Fibroblast of the conjunctiva (primary cell): ENCODE measurements around the gene C12orf57.

Experiments
- DNase-seq: peaks from one replicate; pipeline ENCODE4 v3.0.0-alpha.2; 2010; ENCODE audit warnings: low read depth

Gene C12orf57

GRCh38 chr12:6953442-6954315 is 9.9 kb downstream of the C12orf57 start:
- no peak for DNase-seq

DNA sequence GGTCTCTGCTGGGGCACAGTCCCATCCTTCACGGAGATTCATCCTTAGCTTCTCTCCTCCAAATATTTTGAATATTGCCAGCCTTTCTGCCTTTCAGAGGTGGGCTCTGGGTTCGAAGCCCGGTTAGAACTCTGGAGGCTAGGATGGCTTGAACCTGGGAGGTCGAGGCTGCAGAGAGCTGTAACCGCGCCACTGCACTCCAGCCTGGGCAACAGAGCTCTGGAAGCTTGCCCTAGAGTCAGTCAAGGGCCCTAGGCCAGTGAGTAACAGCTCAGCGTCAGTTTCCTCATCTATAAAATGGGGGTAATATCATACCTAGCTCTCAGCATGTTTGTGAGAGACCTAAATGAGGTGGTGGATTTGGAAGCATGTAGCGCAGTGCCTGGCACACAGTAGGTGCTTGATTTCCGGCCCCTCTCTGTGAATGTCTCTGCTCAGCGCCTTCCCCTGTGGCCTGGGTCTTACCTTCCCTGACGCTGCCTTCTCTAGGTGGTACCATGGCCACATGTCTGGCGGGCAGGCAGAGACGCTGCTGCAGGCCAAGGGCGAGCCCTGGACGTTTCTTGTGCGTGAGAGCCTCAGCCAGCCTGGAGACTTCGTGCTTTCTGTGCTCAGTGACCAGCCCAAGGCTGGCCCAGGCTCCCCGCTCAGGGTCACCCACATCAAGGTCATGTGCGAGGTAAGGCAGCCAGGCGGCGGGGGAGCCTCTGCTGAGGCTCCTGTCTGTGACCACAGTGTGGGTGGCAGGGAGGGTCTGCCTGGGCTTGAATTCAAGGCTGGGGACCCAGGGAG is 10.7 kb downstream of the C12orf57 start:
- DNase-seq = no peak

DNA sequence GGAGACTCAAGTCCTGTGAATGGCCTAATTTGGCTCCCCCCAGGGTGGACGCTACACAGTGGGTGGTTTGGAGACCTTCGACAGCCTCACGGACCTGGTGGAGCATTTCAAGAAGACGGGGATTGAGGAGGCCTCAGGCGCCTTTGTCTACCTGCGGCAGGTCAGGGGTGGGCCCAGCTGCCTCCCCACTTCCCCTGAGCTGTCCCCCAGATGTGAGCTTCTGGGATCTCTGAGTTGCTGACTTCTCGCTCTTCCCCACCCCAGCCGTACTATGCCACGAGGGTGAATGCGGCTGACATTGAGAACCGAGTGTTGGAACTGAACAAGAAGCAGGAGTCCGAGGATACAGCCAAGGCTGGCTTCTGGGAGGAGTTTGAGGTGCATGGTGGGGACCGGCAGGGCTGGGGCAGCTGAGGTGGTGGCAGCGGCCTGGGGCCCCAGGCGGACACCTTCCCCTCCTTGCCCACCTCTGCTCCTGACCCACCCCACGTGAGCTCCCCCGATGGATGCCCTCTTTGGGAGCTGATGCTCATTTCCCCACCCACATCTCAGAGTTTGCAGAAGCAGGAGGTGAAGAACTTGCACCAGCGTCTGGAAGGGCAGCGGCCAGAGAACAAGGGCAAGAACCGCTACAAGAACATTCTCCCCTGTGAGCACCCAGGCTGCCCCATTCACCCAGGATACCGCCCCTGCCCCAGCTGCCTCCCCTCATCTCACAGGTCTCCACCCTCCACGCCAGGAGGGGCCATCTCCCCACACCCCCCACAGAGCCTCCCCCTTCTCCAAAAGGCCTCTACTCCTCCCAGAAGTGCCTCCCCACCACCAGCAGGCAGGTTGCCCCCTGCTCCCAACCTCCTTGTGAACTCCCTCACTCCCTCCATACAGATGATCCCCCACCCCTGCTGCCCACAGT is 11.5 kb downstream of the C12orf57 start:
- DNase-seq = no peak

GRCh38 chr12:6956021-6956727 is 12.4 kb downstream of the C12orf57 start:
- no peak for DNase-seq

DNA sequence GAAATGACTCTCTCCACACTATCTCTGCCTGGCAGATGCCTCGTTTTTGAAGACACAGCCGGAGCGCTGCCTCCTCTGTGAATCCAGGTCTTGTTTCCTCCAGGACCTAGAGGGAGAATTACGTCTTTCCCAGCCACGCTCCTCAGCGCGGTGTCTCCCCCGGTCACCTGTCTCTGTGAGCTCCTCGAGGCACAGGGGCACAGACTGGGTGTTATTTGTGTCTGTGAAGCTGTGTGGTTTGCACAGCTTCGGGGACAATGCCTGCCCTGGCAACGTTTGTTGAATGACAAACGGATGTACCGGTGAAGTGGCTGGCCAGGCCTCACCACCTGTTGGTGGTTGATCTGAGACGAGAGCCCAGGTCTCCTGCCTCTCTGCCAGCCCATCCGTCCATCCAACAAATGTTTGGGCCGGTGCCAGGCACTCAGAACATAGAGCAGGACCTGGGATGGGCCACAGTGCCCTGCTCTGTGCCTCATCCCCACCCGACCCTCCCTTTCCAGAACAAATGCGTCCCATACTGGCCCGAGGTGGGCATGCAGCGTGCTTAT is 13.4 kb downstream of the C12orf57 start:
- no peak for DNase-seq

DNA sequence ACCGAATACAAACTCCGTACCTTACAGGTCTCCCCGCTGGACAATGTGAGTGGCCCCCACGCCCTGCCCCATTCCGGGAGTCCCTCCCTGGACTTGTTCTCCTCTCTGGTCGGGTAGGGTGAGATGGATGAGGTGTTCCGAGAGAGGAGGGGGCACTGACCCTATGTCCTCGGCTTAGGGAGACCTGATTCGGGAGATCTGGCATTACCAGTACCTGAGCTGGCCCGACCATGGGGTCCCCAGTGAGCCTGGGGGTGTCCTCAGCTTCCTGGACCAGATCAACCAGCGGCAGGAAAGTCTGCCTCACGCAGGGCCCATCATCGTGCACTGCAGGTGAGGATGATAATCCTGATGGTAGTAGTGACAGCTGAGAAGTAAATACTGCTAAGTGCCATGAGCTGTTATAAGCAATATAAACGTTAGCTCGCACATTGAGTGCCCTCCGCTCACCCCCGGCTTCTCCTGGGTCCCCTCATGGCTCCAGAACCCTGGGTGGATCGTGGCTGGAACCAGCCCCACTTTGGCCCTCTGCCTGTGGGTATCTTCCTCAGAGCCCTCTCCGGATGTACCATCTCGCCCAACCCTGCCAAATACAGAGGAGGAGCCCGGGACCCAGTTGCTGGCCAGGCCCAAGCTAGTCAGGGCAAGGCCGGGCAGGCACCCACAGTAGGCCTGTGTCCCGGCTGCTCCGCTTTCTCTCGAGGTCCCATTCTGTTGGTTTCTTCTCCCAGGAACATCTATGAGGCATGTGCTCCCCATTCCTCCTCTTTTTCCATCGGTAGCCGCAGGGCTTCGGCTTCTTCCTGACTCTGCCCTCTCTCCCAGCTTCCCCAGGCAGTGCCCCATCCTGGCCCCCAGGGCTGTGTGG is 14.2 kb downstream of the C12orf57 start:
- DNase-seq = no peak

GRCh38 chr12:6958609-6959057 is 14.8 kb downstream of the C12orf57 start:
- no peak for DNase-seq

- no peak for DNase-seq
Observed at GRCh38 chr12:6959058-6959804, 15.4 kb downstream of the C12orf57 start.

DNA sequence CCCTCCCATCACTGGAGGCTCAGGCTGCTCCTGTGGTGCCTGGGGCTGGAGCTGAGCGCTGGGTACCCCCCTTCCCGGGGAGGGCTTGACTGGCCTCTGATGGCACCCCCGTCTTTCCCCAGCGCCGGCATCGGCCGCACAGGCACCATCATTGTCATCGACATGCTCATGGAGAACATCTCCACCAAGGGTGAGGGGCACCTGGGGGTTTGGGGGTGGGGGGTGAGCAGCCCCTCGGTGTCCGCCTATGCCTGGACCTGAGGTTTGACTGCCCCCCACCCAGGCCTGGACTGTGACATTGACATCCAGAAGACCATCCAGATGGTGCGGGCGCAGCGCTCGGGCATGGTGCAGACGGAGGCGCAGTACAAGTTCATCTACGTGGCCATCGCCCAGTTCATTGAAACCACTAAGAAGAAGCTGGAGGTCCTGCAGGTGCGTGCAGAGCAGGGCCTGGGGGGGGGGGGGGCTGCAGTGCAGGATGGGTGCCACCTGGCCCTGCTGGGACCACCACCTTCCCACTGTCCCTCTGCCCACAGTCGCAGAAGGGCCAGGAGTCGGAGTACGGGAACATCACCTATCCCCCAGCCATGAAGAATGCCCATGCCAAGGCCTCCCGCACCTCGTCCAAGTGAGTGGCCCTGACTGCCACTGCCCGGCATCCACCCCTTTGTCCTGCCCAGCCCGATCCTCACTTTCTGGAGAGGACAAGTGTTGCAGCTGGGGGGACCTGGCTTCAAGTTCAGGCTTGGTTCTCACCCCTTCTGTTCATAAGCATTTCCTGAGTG is 16.2 kb downstream of the C12orf57 start:
- DNase-seq = no peak

DNA sequence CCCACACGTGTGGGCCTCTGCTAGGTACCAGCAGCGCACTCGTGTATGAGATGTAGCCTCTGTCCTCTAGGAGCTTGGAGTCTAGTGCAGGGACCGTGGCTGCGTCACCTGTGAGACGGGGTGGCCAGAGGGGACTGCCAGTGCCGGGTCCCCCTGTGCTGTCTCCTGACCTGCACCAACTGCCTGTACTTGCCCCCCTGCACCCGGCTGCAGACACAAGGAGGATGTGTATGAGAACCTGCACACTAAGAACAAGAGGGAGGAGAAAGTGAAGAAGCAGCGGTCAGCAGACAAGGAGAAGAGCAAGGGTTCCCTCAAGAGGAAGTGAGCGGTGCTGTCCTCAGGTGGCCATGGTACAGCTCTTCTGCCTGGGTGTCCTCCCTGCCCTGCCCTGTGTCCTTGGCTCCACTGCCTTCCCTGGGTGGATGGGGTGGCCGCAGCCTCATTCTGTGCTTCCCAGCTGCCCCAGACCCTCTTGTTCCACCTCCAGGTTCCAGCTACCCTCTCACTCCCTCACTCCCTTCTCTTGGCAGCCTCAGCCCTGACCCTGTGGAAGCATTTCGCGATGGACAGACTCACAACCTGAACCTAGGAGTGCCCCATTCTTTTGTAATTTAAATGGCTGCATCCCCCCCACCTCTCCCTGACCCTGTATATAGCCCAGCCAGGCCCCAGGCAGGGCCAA is 16.9 kb downstream of the C12orf57 start:
- DNase-seq = no peak

- no peak for DNase-seq
Observed at GRCh38 chr12:6961278-6961694, 17.5 kb downstream of the C12orf57 start.

- DNase-seq = peak; percentile 61
Observed at GRCh38 chr12:6961695-6962284, 18.0 kb downstream of the C12orf57 start.

DNA sequence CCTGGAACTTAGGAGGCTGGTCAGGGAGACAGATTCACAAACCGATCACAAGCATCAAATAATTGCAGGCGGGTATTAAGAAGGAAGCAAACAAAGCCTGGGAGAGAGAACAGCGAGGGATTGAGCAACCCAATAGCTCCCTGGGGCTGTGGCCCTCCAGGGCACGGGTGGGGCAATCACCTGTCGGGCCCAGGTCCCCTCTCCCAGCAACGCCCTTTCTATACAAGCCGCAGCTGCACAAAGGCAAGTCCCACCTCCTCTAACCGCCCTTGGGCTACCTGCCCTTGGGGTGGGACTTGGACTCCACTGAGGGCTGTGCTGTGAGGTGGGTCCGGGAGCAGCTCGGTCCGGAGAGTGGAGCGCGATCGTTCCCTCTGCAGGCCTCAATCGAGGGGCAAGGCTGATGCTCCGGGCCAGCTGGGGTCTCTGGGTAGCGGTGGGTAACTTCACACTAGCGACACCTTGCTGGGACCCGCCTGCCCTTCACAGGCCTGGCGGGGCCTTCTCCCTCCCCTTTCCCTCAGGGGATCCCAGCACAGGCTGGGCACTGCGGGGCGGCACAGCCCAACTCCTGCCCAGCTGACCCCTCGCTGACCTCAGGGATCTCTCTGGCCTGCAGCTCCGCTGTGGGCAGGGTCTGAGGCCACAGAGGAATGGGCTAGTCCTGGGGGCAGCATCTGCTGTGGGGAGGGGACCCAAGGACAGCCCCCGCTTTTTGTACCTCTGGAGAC is 18.6 kb downstream of the C12orf57 start:
- DNase-seq = no peak

GRCh38 chr12:6963016-6963731 is 19.4 kb downstream of the C12orf57 start:
- no peak for DNase-seq

DNA sequence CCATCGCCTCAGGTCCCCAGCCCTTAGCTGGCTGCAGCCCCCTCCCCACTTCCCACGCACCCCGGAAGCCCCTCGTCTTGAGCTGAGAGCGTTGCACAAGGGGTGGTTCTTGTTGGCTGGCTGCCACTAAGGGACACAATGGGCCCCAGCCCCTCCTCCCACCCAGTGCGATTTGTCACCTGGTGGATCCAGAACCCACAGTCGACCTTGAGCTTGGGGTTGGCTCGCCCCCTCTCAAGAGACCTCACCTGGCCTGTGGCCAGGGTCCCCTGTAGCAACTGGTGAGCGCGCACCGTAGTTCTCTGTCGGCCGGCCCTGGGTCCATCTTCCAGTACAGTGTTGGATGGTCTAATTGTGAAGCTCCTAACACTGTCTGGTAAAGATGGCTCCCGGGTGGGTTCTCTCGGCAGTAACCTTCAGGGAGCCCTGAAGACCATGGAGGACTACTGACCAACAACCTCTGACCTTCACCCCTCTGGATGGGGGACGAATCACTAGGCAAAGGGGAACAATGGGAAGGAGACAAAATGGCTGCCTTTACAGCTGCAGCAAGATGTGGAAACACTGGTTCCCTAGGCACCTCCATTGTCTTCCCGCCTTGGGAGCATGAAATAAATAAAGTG is 20.1 kb downstream of the C12orf57 start:
- no peak for DNase-seq

- no peak for DNase-seq
Observed at GRCh38 chr12:6964605-6965025, 20.8 kb downstream of the C12orf57 start.
